Ascending aorta (tissue), 2 donors: ENCODE results near the gene PANK4. TPM values are rescaled to one million over a fixed set of nuclear protein-coding genes. Genes with fewer than 3 reads are reported as not detected.
A peak's percentile ranks its signal among the peaks of the same experiment; 100 is the strongest.

Experiments
- DNase-seq, 2 donors: peaks; one replicate each; pipeline ENCODE4 v3.0.0-alpha.2; 2019; ENCODE audit warnings: low spot score in 2 of 2
- H3K27ac ChIP-seq, 2 donors: fragments of 200-600 bp; sonication (generic); one replicate each; pipeline ENCODE4 v1.5.1; 2016 to 2017; ENCODE audit warnings: mild to moderate bottlenecking in 1 of 2
- H3K27me3 ChIP-seq: fragments of 200-600 bp; sonication (generic); one replicate; pipeline ENCODE4 v1.5.1; 2017
- H3K36me3 ChIP-seq, 2 donors: fragments of 200-600 bp; sonication (generic); one replicate each; pipeline ENCODE4 v1.5.1; 2016
- H3K4me1 ChIP-seq, 2 donors: fragments of 200-600 bp; sonication (generic); one replicate each; pipeline ENCODE4 v1.5.1; 2016 to 2017; ENCODE audit warnings: mild to moderate bottlenecking in 1 of 2
- H3K4me3 ChIP-seq, 2 donors: fragments of 200-600 bp; sonication (generic); one replicate each; pipeline ENCODE4 v1.5.1; 2016 to 2017; ENCODE audit warnings: mild to moderate bottlenecking in 1 of 2
- H3K9me3 ChIP-seq, 2 donors: fragments of 200-600 bp; sonication (generic); one replicate each; pipeline ENCODE4 v1.5.1; 2016
- intact Hi-C: fragments of 100-400 bp; cut with DNase I; formaldehyde crosslinking; loops from one replicate; pipeline ENCODE4 v1.15.1; 2023
- total RNA-seq: library from RNA; depleted of rRNA; stranded (reverse); fragments of >200 nt; gene quantifications from one replicate; pipeline ENCODE4 v1.1.0, GENCODE V29; 2016
- TF ChIP-seq, protein P1 (sequence below), 3 experiments: fragments of 200-600 bp in 2 of 3; fragments of 450-650 bp in 1 of 3; sonication (generic) in 2 of 3; IDR thresholded peaks; one replicate each; pipeline ENCODE4 v1.5.1; 2016 to 2019; ENCODE audit warnings: antibody characterized with exemption in 3 of 3, mild to moderate bottlenecking in 1 of 3, moderate library complexity in 1 of 3

PANK4 gene
- total RNA-seq, 1 donor from 2014 or later = 80.5 TPM

DNA sequence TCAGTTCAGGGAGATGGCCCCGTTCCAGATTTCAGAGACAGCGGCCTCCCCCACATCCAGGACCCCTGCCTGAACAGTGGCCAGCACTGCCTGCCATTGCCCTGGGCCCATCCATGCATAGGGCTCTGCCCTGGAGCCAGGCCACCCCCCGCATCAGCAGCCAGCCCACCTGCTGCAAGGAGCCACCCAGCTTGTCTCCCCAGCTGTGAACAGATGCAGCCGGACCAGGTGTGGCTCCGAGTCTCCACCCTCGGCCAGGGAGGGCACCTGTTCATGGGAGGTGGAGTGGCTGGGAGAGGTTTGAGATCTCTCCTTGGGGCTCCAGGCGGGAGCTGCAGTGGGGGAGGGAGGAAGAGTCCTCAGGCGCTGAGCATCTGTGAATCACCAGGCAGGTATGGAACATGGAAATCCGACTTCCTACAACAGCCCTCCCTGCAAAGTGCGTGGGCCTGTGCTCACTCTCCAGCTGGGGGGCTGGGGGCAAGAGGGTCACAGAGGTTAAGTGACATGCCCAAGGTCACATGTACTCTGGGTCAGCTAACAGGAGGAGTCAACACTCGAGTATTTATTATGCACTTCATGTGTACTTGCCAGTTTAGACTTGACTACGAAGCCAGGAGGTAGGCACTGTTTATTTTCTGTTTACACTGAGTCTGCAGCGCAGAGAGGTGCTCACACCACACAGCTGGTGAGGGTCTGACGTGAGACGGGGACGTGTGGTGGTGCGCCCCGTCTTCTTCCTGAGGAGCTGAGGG, 8.5 kb upstream of the PANK4 start:
- H3K9me3 ChIP-seq = no peaks in the 10 kb centered on the region
- peaks cover 14 to 20% of the 10 kb centered on the region in 2 donors for H3K4me1 ChIP-seq
- DNase-seq = no peak
- intact Hi-C loops = no loop called here
- TF ChIP-seq, protein P1, sequence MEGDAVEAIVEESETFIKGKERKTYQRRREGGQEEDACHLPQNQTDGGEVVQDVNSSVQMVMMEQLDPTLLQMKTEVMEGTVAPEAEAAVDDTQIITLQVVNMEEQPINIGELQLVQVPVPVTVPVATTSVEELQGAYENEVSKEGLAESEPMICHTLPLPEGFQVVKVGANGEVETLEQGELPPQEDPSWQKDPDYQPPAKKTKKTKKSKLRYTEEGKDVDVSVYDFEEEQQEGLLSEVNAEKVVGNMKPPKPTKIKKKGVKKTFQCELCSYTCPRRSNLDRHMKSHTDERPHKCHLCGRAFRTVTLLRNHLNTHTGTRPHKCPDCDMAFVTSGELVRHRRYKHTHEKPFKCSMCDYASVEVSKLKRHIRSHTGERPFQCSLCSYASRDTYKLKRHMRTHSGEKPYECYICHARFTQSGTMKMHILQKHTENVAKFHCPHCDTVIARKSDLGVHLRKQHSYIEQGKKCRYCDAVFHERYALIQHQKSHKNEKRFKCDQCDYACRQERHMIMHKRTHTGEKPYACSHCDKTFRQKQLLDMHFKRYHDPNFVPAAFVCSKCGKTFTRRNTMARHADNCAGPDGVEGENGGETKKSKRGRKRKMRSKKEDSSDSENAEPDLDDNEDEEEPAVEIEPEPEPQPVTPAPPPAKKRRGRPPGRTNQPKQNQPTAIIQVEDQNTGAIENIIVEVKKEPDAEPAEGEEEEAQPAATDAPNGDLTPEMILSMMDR (IDR thresholded peaks at IDR 0.05) = no peak
- no peaks in the 10 kb centered on the region for H3K36me3 ChIP-seq
- H3K4me3 ChIP-seq = no peak overlapping the region
- H3K27me3 ChIP-seq = no peaks in the 10 kb centered on the region
- H3K27ac ChIP-seq = no peak overlapping the region

DNA sequence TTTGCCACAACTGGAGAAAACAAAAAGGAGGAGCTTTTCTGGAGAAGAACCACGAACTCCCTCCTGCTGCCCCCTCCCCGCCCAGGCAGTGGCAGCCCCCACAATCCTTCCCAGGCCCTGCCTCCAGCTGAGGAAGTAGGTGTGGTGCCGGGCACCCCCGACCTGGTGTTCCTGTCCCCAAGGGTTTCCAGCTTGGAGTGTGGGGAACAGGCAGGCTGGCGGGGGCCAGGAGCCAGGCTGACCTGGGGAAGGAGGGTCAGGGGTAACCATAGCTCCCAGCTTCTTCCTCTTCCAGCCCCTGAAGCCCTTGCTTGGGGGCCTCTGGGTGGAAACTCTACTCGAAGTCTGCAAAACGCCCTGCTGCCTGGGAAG, 7.9 kb upstream of the PANK4 start:
- peaks cover 17 to 22% of the 10 kb centered on the region in 2 donors for H3K4me1 ChIP-seq
- no peaks in the 10 kb centered on the region for H3K9me3 ChIP-seq
- H3K4me3 ChIP-seq = no peak overlapping the region
- H3K36me3 ChIP-seq = no peaks in the 10 kb centered on the region
- no peaks in the 10 kb centered on the region for H3K27me3 ChIP-seq
- no peak for DNase-seq
- TF ChIP-seq, protein P1 (IDR thresholded peaks at IDR 0.05) = no peak
- H3K27ac ChIP-seq = no peak overlapping the region
- intact Hi-C loops = no loop called here

DNA sequence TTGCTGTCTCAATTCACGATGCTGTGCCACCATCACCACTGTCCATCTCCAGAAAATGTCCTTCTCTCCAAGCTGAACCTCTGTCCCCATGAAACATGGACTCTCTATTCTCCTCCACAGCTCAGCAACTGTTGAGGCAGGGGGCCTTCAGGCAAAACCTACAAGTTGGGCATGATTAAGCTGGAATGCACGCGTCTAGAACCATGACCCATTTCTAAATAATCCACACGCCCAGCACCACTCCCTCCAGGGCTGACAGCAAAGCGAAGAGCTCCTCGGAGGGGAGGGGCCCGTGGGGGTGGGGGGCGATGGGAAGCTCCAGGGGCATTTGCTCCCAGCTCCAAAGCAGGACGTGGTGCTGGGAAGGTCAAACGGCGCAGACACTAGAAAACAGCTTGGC, 7.0 kb upstream of the PANK4 start:
- TF ChIP-seq, protein P1 (IDR thresholded peaks at IDR 0.05) = no peak
- no peaks in the 10 kb centered on the region for H3K9me3 ChIP-seq
- no peak overlapping the region for H3K4me3 ChIP-seq
- H3K4me1 ChIP-seq = peaks cover 17 to 28% of the 10 kb centered on the region in 2 donors
- no peaks in the 10 kb centered on the region for H3K27me3 ChIP-seq
- no peaks in the 10 kb centered on the region for H3K36me3 ChIP-seq
- DNase-seq = no peak
- intact Hi-C loops = no loop called here
- H3K27ac ChIP-seq = no peak overlapping the region

DNA sequence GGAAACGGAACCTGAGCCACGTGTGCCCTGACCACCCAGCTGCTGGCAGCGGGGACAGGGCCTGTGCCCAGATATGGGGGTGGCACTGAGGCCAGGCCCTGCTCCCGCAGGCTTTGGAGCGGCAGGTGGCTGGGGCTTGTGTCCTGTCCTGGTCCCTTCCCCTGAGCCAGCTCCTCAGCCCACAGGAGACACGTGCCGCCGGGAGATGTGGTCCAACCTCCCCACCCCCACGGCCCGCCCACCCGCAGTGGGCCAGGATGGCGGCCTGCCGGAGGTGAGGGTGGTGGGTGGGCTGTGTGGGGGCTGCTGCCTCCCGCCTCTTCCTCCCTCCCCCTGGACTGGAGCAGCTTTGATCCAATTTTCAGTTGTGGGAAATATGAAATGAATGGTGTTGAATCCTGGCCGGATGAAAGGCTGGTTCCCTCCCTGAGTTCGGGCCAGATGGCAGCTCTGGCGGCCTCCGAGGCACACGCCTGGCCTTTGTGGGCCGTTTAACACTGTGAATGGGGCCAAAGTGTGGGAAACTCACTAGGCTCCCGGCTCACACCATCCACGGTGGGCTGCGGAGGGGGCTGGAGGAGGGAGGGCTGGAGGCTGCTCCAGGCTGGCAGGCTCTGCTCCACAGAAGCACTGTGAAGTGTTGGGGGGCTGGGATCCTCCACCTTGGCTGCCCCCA, 6.2 kb upstream of the PANK4 start:
- no peaks in the 10 kb centered on the region for H3K27me3 ChIP-seq

DNA sequence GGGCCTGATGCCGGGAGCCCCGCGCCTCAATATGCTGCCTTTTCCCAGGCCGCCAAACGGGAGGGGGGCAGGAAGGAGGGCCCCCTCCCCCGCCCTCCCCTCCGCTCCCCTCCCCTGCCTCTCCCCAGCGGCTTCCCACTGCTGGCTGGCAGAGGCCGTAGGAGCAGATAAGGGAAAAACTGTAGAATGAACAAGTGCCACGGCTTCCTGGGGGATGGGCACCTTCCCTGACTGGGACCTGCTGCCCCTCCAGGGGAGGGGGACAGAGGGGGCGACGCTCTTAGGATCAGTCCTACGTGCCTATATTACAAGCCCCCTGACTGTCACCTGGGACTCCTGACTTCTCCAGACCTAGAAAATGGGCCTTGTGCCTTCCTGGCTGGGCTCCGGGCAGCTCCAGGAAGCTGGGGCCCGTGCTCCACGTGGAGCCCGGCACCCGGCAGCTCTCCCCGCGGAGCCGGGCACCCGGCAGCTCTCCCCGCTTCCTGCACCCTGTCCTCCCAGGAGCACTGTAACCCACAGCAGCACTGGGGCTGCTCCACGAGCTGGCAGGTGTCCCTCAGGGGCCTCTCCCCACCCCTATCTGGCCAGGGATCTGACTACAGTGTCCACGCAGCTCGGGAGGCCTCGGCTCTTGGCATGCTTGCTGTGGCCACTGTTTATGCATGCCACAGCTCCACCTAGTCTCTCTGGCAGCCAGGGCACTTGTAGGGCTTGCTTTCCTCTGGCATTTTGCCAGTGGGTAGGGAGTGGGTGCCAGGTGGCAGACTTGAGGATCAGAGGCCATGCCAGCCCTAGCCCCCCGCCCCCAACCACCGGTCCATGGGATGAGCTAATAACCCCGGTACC, 4.3 kb upstream of the PANK4 start:
- Histone ChIP-seq H3K27ac (peak overlapping the region in 1 of 2 donors; percentile 3), H3K27me3 (no peaks in the 10 kb centered on the region), H3K4me1 (peaks cover 30 to 47% of the 10 kb centered on the region in 2 donors), H3K9me3 (no peaks in the 10 kb centered on the region), H3K36me3 (no peaks in the 10 kb centered on the region), H3K4me3 (peak overlapping the region; percentile 48 to 63)
- intact Hi-C loops = no loop called here
- no peak for DNase-seq
- TF ChIP-seq, protein P1 (IDR thresholded peaks at IDR 0.05) = no peak

More for the DNA sequence above, 6.2 kb upstream of the PANK4 start:
- H3K27ac ChIP-seq = no peak overlapping the region
- TF ChIP-seq, protein P1 (IDR thresholded peaks at IDR 0.05) = no peak
- no peaks in the 10 kb centered on the region for H3K9me3 ChIP-seq
- no peak overlapping the region for H3K4me3 ChIP-seq
- intact Hi-C loops = no loop called here
- peaks cover 23 to 36% of the 10 kb centered on the region in 2 donors for H3K4me1 ChIP-seq
- no peaks in the 10 kb centered on the region for H3K36me3 ChIP-seq
- DNase-seq = no peak
